OCI-LY1 (cell line): ENCODE results near the gene MFNG.

Source experiments
- H2AFZ ChIP-seq: fragments of 200-600 bp; sonication (generic), shearing (Covaris generic); 2 replicates; pipeline ENCODE4 v1.6.0; 2014; ENCODE audit warnings: antibody characterized with exemption, mild to moderate bottlenecking, low read length
- H3F3A ChIP-seq: fragments of 200-600 bp; sonication (generic), shearing (Covaris generic); 2 replicates; pipeline ENCODE4 v1.6.0; 2014; ENCODE audit warnings: mild to moderate bottlenecking, antibody characterized with exemption, low read length, moderate library complexity; ENCODE audit not compliant: insufficient read depth
- H3K27ac ChIP-seq: fragments of 200-600 bp; sonication (generic); 2 replicates; pipeline ENCODE4 v1.5.1; 2014; ENCODE audit warnings: low read length, mixed run types, mild to moderate bottlenecking, low read depth; ENCODE audit not compliant: poor library complexity, severe bottlenecking
- H3K27me3 ChIP-seq: fragments of 200-600 bp; sonication (generic); 2 replicates; pipeline ENCODE4 v1.6.0; 2014; ENCODE audit warnings: antibody characterized with exemption, mild to moderate bottlenecking, low read length, moderate library complexity; ENCODE audit not compliant: insufficient read depth
- H3K36me3 ChIP-seq: fragments of 200-600 bp; sonication (generic); 2 replicates; pipeline ENCODE4 v1.6.1; 2014; ENCODE audit warnings: mild to moderate bottlenecking, antibody characterized with exemption, low read length, moderate library complexity, mixed read lengths; ENCODE audit not compliant: insufficient read depth
- H3K4me1 ChIP-seq: fragments of 200-600 bp; sonication (generic); 2 replicates; pipeline ENCODE4 v1.5.1; 2014; ENCODE audit warnings: mild to moderate bottlenecking, low read length, moderate library complexity; ENCODE audit not compliant: insufficient read depth, severe bottlenecking
- H3K4me2 ChIP-seq: fragments of 200-600 bp; sonication (generic), shearing (Covaris generic); 2 replicates; pipeline ENCODE4 v1.6.1; 2014; ENCODE audit warnings: low read length
- H3K4me3 ChIP-seq: fragments of 200-600 bp; sonication (generic); 2 replicates; pipeline ENCODE4 v1.5.1; 2014; ENCODE audit warnings: low read length, low read depth, mild to moderate bottlenecking, mixed read lengths; ENCODE audit not compliant: poor library complexity, severe bottlenecking
- H3K79me2 ChIP-seq: fragments of 200-600 bp; shearing (Covaris generic); 2 replicates; pipeline ENCODE4 v1.6.1; 2016; ENCODE audit warnings: mixed run types, low read length, mixed read lengths; ENCODE audit not compliant: insufficient read depth
- H3K9ac ChIP-seq: fragments of 200-600 bp; sonication (generic), shearing (Covaris generic); 2 replicates; pipeline ENCODE4 v1.6.1; 2014; ENCODE audit warnings: mild to moderate bottlenecking, low read length, mixed read lengths
- H3K9me2 ChIP-seq: fragments of 200-600 bp; sonication (generic), shearing (Covaris generic); 2 replicates; pipeline ENCODE4 v1.6.1; 2014; ENCODE audit warnings: low read depth, mild to moderate bottlenecking, low read length, mixed read lengths
- H3K9me3 ChIP-seq: fragments of 200-600 bp; shearing (Covaris generic); 2 replicates; pipeline ENCODE4 v1.6.1; 2014; ENCODE audit warnings: low read length, mixed read lengths
- H4K20me1 ChIP-seq: fragments of 200-600 bp; sonication (generic), shearing (Covaris generic); 2 replicates; pipeline ENCODE4 v1.6.0; 2016; ENCODE audit warnings: mild to moderate bottlenecking, low read length; ENCODE audit not compliant: insufficient read depth
- CTCF ChIP-seq: fragments of 200-600 bp; sonication (generic), shearing (Covaris generic); IDR thresholded peaks from 2 replicates; pipeline ENCODE4 v1.5.1; 2017; ENCODE audit warnings: mild to moderate bottlenecking, antibody characterized with exemption, low read length, moderate library complexity, mixed read lengths
- EZH2 ChIP-seq: fragments of 200-600 bp; sonication (generic), shearing (Covaris generic); IDR thresholded peaks from 2 replicates; pipeline ENCODE4 v1.8.0; 2017; ENCODE audit warnings: borderline replicate concordance, mixed run types, mild to moderate bottlenecking, antibody characterized with exemption, low read length, moderate library complexity, mixed read lengths

MFNG gene

GRCh38 chr22:37480387-37481346 is 5.5 kb downstream of the MFNG start:
- peak overlapping the region; percentile 87 for H3K4me3 ChIP-seq
- peaks cover 44% of the 10 kb centered on the region for H3K79me2 ChIP-seq
- peaks cover 8% of the 10 kb centered on the region; the same call in 1 of the 2 replicates for H3F3A ChIP-seq
- no peaks in the 10 kb centered on the region for H4K20me1 ChIP-seq
- H3K27ac ChIP-seq, result peak overlapping the region; percentile 95
- no peaks in the 10 kb centered on the region for H3K27me3 ChIP-seq
- TF ChIP-seq CTCF (no peak), EZH2 (no peak)
- H3K4me2 ChIP-seq, result peak overlapping the region; percentile 91
- H3K36me3 ChIP-seq, result peaks cover 62% of the 10 kb centered on the region
- peak overlapping the region; percentile 97; the same call in 1 of the 2 replicates for H3K9ac ChIP-seq
- H3K4me1 ChIP-seq, result peaks cover 93% of the 10 kb centered on the region
- H3K9me2 ChIP-seq, result no peaks in the 10 kb centered on the region
- no peak overlapping the region for H2AFZ ChIP-seq
- H3K9me3 ChIP-seq, result no peaks in the 10 kb centered on the region

- no peaks in the 10 kb centered on the region for H4K20me1 ChIP-seq
- H2AFZ ChIP-seq, result no peak overlapping the region
- H3K4me1 ChIP-seq, result peaks cover 90% of the 10 kb centered on the region
- H3K9ac ChIP-seq, result peak overlapping the region; percentile 2; the same call in 1 of the 2 replicates
- no peaks in the 10 kb centered on the region for H3K9me3 ChIP-seq
- H3F3A ChIP-seq, result peaks cover 8% of the 10 kb centered on the region; the same call in 1 of the 2 replicates
- peak overlapping the region; percentile 95 for H3K27ac ChIP-seq
- peaks cover 76% of the 10 kb centered on the region for H3K36me3 ChIP-seq
- TF ChIP-seq EZH2 (no peak), CTCF (no peak)
- H3K9me2 ChIP-seq, result no peaks in the 10 kb centered on the region
- H3K4me3 ChIP-seq, result no peak overlapping the region
- H3K4me2 ChIP-seq, result peak overlapping the region; percentile 7; the same call in 1 of the 2 replicates
- H3K27me3 ChIP-seq, result no peaks in the 10 kb centered on the region
- peaks cover 35% of the 10 kb centered on the region for H3K79me2 ChIP-seq
These were observed 7.0 kb downstream of the MFNG start for GRCh38 chr22:37479196-37479595.

GRCh38 chr22:37476389-37477329 is 9.5 kb downstream of the MFNG start:
- Histone ChIP-seq H2AFZ (no peak overlapping the region), H3K9me2 (no peaks in the 10 kb centered on the region), H3K27me3 (no peaks in the 10 kb centered on the region), H3K4me2 (peak overlapping the region; percentile 46), H3K27ac (peak overlapping the region; percentile 95), H3K9ac (peak overlapping the region; percentile 58; the same call in 1 of the 2 replicates), H3F3A (peaks cover 8% of the 10 kb centered on the region; the same call in 1 of the 2 replicates), H4K20me1 (no peaks in the 10 kb centered on the region), H3K79me2 (peaks cover 9% of the 10 kb centered on the region), H3K36me3 (peaks cover 91% of the 10 kb centered on the region), H3K4me3 (no peak overlapping the region), H3K4me1 (peaks cover 76% of the 10 kb centered on the region), H3K9me3 (no peaks in the 10 kb centered on the region)
- peak; percentile 30; the same call in 1 of the 2 replicates for TF ChIP-seq CTCF
- no peak for TF ChIP-seq EZH2
